ENCODE data around the gene ZNF385A. TPM values are rescaled to one million over a fixed set of nuclear protein-coding genes. Genes with fewer than 3 reads are reported as not detected.

ZNF385A gene
- total RNA-seq, 2 experiments from 2014 or later, result 0.32 to 2.9 TPM

DNA sequence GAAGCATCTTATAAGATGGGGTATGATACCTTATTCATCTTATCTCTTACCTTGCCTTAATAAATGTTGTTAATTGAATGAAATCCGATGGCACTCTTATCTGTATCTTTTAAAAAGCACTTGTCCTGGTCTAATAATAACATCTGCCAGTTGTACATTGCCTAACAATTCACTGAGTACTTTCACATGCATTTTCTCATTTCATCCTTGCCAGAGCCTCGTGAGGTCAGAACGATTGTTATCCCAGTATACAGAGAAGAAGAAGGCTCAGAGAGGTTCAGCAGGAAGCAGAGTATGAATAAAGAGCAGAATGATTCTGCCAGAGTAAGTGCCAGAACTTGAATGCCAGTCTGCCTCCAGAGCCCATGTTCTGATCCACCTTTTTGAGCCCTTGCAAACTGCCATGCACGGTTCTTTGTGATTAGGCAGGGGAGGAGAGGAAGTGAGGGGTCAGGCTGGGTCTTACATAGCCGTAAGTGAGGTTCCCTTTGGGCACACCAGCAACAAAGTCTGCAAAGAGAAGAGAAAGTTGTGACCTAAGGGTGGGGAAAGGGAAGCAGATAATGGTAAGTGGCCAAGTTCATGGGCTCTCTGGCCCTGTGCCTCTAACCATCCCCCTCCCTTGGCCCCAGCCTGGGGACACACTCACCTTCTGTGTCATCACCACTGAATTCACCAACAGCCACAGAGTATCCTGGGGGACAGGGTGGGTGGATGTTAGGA lies 22.8 kb upstream of the ZNF385A start:
- Histone ChIP-seq H3K4me2 (ENCODE audit: low read length) (no peak overlapping the region), H3K79me2 (ENCODE audit: insufficient read depth, low read depth, low read length) (no peaks in the 10 kb centered on the region), H3K4me1 (ENCODE audit: insufficient read depth, low read length, poor library complexity, severe bottlenecking) (peaks cover 13% of the 10 kb centered on the region), H4K20me1 (ENCODE audit: insufficient read depth, low read length) (no peaks in the 10 kb centered on the region), H3K9me2 (ENCODE audit: insufficient read depth, low read length) (no peaks in the 10 kb centered on the region), H3K9me3 (ENCODE audit: low read length) (no peaks in the 10 kb centered on the region), H3K27ac (ENCODE audit: low read depth, low read length, poor library complexity, severe bottlenecking) (no peak overlapping the region), H2AFZ (ENCODE audit: low read length) (no peak overlapping the region), H3K4me3 (ENCODE audit: low read depth, low read length, poor library complexity, severe bottlenecking) (no peak overlapping the region), H3K36me3 (ENCODE audit: insufficient read depth, low read length) (no peaks in the 10 kb centered on the region)
- ChIA-PET CTCF (ENCODE audit: unreplicated experiment) (no interaction called here), POLR2A (no interaction called here)
- intact Hi-C loops (cut with micrococcal nuclease; ENCODE audit: unreplicated experiment), result no loop called here
- no TSS peak for BruUV-seq (replicated peaks)
- DNase-seq (ENCODE audit: low spot score), result no peak
- TF ChIP-seq, protein P1, sequence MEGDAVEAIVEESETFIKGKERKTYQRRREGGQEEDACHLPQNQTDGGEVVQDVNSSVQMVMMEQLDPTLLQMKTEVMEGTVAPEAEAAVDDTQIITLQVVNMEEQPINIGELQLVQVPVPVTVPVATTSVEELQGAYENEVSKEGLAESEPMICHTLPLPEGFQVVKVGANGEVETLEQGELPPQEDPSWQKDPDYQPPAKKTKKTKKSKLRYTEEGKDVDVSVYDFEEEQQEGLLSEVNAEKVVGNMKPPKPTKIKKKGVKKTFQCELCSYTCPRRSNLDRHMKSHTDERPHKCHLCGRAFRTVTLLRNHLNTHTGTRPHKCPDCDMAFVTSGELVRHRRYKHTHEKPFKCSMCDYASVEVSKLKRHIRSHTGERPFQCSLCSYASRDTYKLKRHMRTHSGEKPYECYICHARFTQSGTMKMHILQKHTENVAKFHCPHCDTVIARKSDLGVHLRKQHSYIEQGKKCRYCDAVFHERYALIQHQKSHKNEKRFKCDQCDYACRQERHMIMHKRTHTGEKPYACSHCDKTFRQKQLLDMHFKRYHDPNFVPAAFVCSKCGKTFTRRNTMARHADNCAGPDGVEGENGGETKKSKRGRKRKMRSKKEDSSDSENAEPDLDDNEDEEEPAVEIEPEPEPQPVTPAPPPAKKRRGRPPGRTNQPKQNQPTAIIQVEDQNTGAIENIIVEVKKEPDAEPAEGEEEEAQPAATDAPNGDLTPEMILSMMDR (conservative IDR thresholded peaks at IDR 0.05; ENCODE audit: low read length), result no peak
- no peak for TF ChIP-seq EZH2phosphoT487 (IDR thresholded peaks at IDR 0.05; ENCODE audit: borderline replicate concordance, low read depth, low read length)

DNA sequence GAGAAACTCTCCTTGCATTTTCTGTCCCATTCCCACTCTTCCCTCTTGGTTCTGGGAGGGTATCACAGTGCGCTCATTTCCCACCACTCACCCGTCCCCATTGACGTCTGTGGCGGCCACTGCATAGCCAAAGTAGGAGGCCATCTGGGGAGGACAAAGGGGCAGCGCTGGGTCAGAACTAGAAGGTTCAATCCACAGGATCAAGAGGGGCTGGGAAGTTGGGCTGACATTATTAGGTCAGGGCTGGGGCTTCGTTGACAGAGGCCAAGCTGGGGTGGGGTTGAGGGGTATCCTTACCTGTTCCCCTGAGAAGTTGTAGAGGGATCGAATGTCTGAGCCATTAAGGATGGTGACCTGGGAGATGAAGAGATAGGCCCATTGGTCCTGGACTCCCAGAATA lies 21.0 kb upstream of the ZNF385A start:
- H4K20me1 ChIP-seq (ENCODE audit: insufficient read depth, low read length), result no peaks in the 10 kb centered on the region
- intact Hi-C loops (cut with micrococcal nuclease; ENCODE audit: unreplicated experiment), result no loop called here
- no peak overlapping the region for H3K4me3 ChIP-seq (ENCODE audit: low read depth, low read length, poor library complexity, severe bottlenecking)
- BruUV-seq (replicated peaks), result no TSS peak
- POLR2A ChIA-PET, result no interaction called here
- H2AFZ ChIP-seq (ENCODE audit: low read length), result no peak overlapping the region
- H3K9me3 ChIP-seq (ENCODE audit: low read length), result no peaks in the 10 kb centered on the region
- CTCF ChIA-PET (ENCODE audit: unreplicated experiment), result no interaction called here
- no peaks in the 10 kb centered on the region for H3K4me1 ChIP-seq (ENCODE audit: insufficient read depth, low read length, poor library complexity, severe bottlenecking)
- H3K27ac ChIP-seq (ENCODE audit: low read depth, low read length, poor library complexity, severe bottlenecking), result no peak overlapping the region
- H3K79me2 ChIP-seq (ENCODE audit: insufficient read depth, low read depth, low read length), result no peaks in the 10 kb centered on the region
- DNase-seq (ENCODE audit: low spot score), result no peak
- TF ChIP-seq EZH2phosphoT487 (IDR thresholded peaks at IDR 0.05; ENCODE audit: borderline replicate concordance, low read depth, low read length), result no peak
- TF ChIP-seq, protein P1 (conservative IDR thresholded peaks at IDR 0.05; ENCODE audit: low read length), result no peak
- no peaks in the 10 kb centered on the region for H3K9me2 ChIP-seq (ENCODE audit: insufficient read depth, low read length)
- no peaks in the 10 kb centered on the region for H3K36me3 ChIP-seq (ENCODE audit: insufficient read depth, low read length)
- H3K4me2 ChIP-seq (ENCODE audit: low read length), result no peak overlapping the region

DNA sequence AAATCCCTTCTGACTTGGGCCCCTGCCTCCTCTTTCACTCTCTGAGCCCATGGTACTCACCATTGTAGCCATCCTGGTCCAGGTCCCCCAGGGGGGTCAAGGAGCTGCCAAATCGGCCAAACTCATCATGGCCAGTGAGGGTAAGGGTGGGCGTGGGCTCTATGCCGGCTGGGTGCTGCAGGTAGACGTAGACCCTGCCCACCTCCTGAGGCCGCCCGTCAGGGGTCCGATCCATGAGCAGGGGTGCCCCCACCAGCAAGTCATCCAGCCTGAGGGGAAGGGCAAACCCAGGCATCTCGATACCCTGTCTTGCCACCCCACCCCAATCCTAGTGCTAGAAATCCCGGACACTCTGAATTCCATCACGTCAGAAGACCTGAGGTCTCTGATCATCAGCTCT lies 20.6 kb upstream of the ZNF385A start:
- Histone ChIP-seq H3K79me2 (ENCODE audit: insufficient read depth, low read depth, low read length) (no peaks in the 10 kb centered on the region), H3K9me2 (ENCODE audit: insufficient read depth, low read length) (no peaks in the 10 kb centered on the region), H4K20me1 (ENCODE audit: insufficient read depth, low read length) (no peaks in the 10 kb centered on the region), H3K9me3 (ENCODE audit: low read length) (no peaks in the 10 kb centered on the region), H3K4me3 (ENCODE audit: low read depth, low read length, poor library complexity, severe bottlenecking) (no peak overlapping the region), H3K36me3 (ENCODE audit: insufficient read depth, low read length) (no peaks in the 10 kb centered on the region), H3K4me2 (ENCODE audit: low read length) (no peak overlapping the region), H3K4me1 (ENCODE audit: insufficient read depth, low read length, poor library complexity, severe bottlenecking) (no peaks in the 10 kb centered on the region), H3K27ac (ENCODE audit: low read depth, low read length, poor library complexity, severe bottlenecking) (no peak overlapping the region), H2AFZ (ENCODE audit: low read length) (no peak overlapping the region)
- ChIA-PET CTCF (ENCODE audit: unreplicated experiment) (no interaction called here), POLR2A (no interaction called here)
- no peak for DNase-seq (ENCODE audit: low spot score)
- TF ChIP-seq EZH2phosphoT487 (IDR thresholded peaks at IDR 0.05; ENCODE audit: borderline replicate concordance, low read depth, low read length), result no peak
- TF ChIP-seq, protein P1 (conservative IDR thresholded peaks at IDR 0.05; ENCODE audit: low read length), result no peak
- intact Hi-C loops (cut with micrococcal nuclease; ENCODE audit: unreplicated experiment), result no loop called here
- no TSS peak for BruUV-seq (replicated peaks)

Measured in OCI-LY7 (cell line).